Loucy (cell line): ENCODE data around the gene SAMD14.
A peak's percentile ranks its signal among the peaks of the same experiment; 100 is the strongest.

Experiments used
- CTCF ChIP-seq: fragments of 200-600 bp; sonication (generic); conservative IDR thresholded peaks from 2 replicates; pipeline ENCODE4 v1.5.1; 2014; ENCODE audit warnings: mild to moderate bottlenecking, antibody characterized with exemption, low read length
- EZH2phosphoT487 ChIP-seq: fragments of 200-600 bp; IDR thresholded peaks from 2 replicates; pipeline ENCODE4 v1.6.1; 2018; ENCODE audit warnings: antibody characterized with exemption, mild to moderate bottlenecking, moderate library complexity, borderline replicate concordance

GRCh38 chr17:50146230-50146926 is 16.4 kb upstream of the SAMD14 start:
- peak; percentile 51 for TF ChIP-seq CTCF
- TF ChIP-seq EZH2phosphoT487: no peak
